Thoracic aorta (tissue), 2 donors: ENCODE data around the gene SAMD9L. TPM values are rescaled to one million over a fixed set of nuclear protein-coding genes. Genes with fewer than 3 reads are reported as not detected.

Experiments
- ATAC-seq: fragments of 150-250 bp; one replicate; pipeline ENCODE4 v1.8.0; 2017; ENCODE audit warnings: low read depth; ENCODE audit not compliant: insufficient number of reproducible peaks, low FRiP score
- DNase-seq: peaks from one replicate; pipeline ENCODE4 v3.0.0-alpha.2; 2020; ENCODE audit warnings: low spot score
- H3K27ac ChIP-seq, 2 donors: fragments of 200-600 bp; sonication (generic); 1 replicate in 1 of 2; 2 replicates in 1 of 2; pipeline ENCODE4 v1.5.1; 2016; ENCODE audit warnings: mild to moderate bottlenecking in 2 of 2, moderate library complexity in 2 of 2
- H3K27me3 ChIP-seq: fragments of 200-600 bp; sonication (generic); replicated peaks from 2 replicates; pipeline ENCODE4 v1.6.0; 2016; ENCODE audit warnings: mild to moderate bottlenecking; ENCODE audit not compliant: insufficient read depth
- H3K36me3 ChIP-seq: fragments of 200-600 bp; sonication (generic); one replicate; pipeline ENCODE4 v1.5.1; 2016
- H3K4me1 ChIP-seq, 2 donors: fragments of 200-600 bp; sonication (generic); 1 replicate in 1 of 2; 2 replicates in 1 of 2; pipeline versions ENCODE4 v1.5.1 to v1.6.0; 2016; ENCODE audit warnings: low read depth in 2 of 2, mild to moderate bottlenecking in 1 of 2; ENCODE audit not compliant: control insufficient read depth in 1 of 2
- H3K4me3 ChIP-seq: fragments of 200-600 bp; sonication (generic); 2 replicates; pipeline ENCODE4 v1.5.1; 2016; ENCODE audit warnings: mild to moderate bottlenecking
- H3K9me3 ChIP-seq: fragments of 200-600 bp; sonication (generic); 2 replicates; pipeline ENCODE4 v1.5.1; 2016
- CTCF ChIP-seq: fragments of 200-600 bp; sonication (generic); IDR thresholded peaks from one replicate; pipeline ENCODE4 v1.5.1; 2019; ENCODE audit warnings: antibody characterized with exemption
- total RNA-seq, 2 donors: library from RNA; depleted of rRNA; stranded (reverse); fragments of >200 nt; gene quantifications; one replicate each; pipeline versions ENCODE4 v1.1.0 to v1.2.3, GENCODE V29; 2016

SAMD9L gene
- total RNA-seq, 2 donors from 2014 or later: 11.3 to 23.2 TPM

GRCh38 chr7:93097388-93097787, 50.8 kb downstream of the SAMD9L start:
- no peak for ATAC-seq
- H3K27me3 ChIP-seq: no peaks in the 10 kb centered on the region
- TF ChIP-seq CTCF: no peak
- peaks cover 36% of the 10 kb centered on the region for H3K9me3 ChIP-seq
- H3K36me3 ChIP-seq: no peaks in the 10 kb centered on the region
- H3K4me1 ChIP-seq: no peaks in the 10 kb centered on the region
- no peak for DNase-seq
- H3K27ac ChIP-seq: no peak overlapping the region
- H3K4me3 ChIP-seq: no peak overlapping the region

- no peak for TF ChIP-seq CTCF
- no peak for ATAC-seq
- no peaks in the 10 kb centered on the region for H3K9me3 ChIP-seq
Observed at GRCh38 chr7:93092757-93093370, 55.3 kb downstream of the SAMD9L start.

More at GRCh38 chr7:93092757-93093370, 55.3 kb downstream of the SAMD9L start:
- Histone ChIP-seq H3K27ac (no peak overlapping the region), H3K4me3 (no peak overlapping the region), H3K27me3 (no peaks in the 10 kb centered on the region), H3K36me3 (no peaks in the 10 kb centered on the region), H3K4me1 (no peaks in the 10 kb centered on the region)
- DNase-seq: no peak

Other genes starting within 250 kb of the SAMD9L start
- gene SAMD9, start 30.4 kb downstream of the SAMD9L start, total RNA-seq: 10 to 100 TPM; 10.2 TPM
- not detected for gene HEPACAM2, start 78.1 kb upstream of the SAMD9L start, total RNA-seq
- gene VPS50, start 84.0 kb upstream of the SAMD9L start, total RNA-seq: 10 to 100 TPM; 18.1 to 25.3 TPM